HG03342 (cell line): ENCODE measurements around the gene HS3ST3A1.
"Not testable (repeated sequence)": the region's sequence is repeated elsewhere in the genome, so short reads cannot be mapped to it uniquely, and the experiment has no call there.

Source experiments
- ATAC-seq: cut with Tn5 transposase; IDR thresholded peaks from one replicate; pipeline ENCODE4 v1.9.1; 2021; ENCODE audit warnings: mild to moderate bottlenecking, moderate library complexity; ENCODE audit not compliant: unreplicated experiment

HS3ST3A1 gene

GRCh38 chr17:13576661-13577526, 24.8 kb downstream of the HS3ST3A1 start:
- no peak for ATAC-seq

GRCh38 chr17:13575922-13576419, 25.8 kb downstream of the HS3ST3A1 start:
- ATAC-seq = no peak

- ATAC-seq = no peak
Observed at GRCh38 chr17:13575466-13575865, 26.3 kb downstream of the HS3ST3A1 start.

- ATAC-seq = no peak
Observed at GRCh38 chr17:13572581-13572980, 29.1 kb downstream of the HS3ST3A1 start.

- ATAC-seq = no peak
Observed at GRCh38 chr17:13569398-13570123, 32.2 kb downstream of the HS3ST3A1 start.

GRCh38 chr17:13568582-13569397, 32.9 kb downstream of the HS3ST3A1 start:
- ATAC-seq = no peak

GRCh38 chr17:13563866-13564265, 37.9 kb downstream of the HS3ST3A1 start:
- no peak for ATAC-seq

- ATAC-seq = no peak
Observed at GRCh38 chr17:13562271-13562800, 39.4 kb downstream of the HS3ST3A1 start.

GRCh38 chr17:13561606-13562270, 40.0 kb downstream of the HS3ST3A1 start:
- no peak for ATAC-seq

GRCh38 chr17:13560935-13561334, 40.8 kb downstream of the HS3ST3A1 start:
- no peak for ATAC-seq

GRCh38 chr17:13558588-13558987, 43.1 kb downstream of the HS3ST3A1 start:
- no peak for ATAC-seq

- ATAC-seq = no peak
Observed at GRCh38 chr17:13557077-13557476, 44.7 kb downstream of the HS3ST3A1 start.

- no peak for ATAC-seq
Observed at GRCh38 chr17:13554231-13554630, 47.5 kb downstream of the HS3ST3A1 start.

GRCh38 chr17:13550291-13550690, 51.4 kb downstream of the HS3ST3A1 start:
- ATAC-seq = no peak

GRCh38 chr17:13548576-13548975, 53.2 kb downstream of the HS3ST3A1 start:
- not testable (repeated sequence) for ATAC-seq

GRCh38 chr17:13546851-13547250, 54.9 kb downstream of the HS3ST3A1 start:
- no peak for ATAC-seq

GRCh38 chr17:13545941-13546340, 55.8 kb downstream of the HS3ST3A1 start:
- ATAC-seq = no peak

GRCh38 chr17:13544765-13545164, 57.0 kb downstream of the HS3ST3A1 start:
- no peak for ATAC-seq

GRCh38 chr17:13544292-13544691, 57.4 kb downstream of the HS3ST3A1 start:
- no peak for ATAC-seq

- no peak for ATAC-seq
Observed at GRCh38 chr17:13542636-13543035, 59.1 kb downstream of the HS3ST3A1 start.
